SKM-1 (cell line): ENCODE data around the gene CAPNS2.
A peak's percentile ranks its signal among the peaks of the same experiment; 100 is the strongest.
"Not testable (repeated sequence)": the region's sequence is repeated elsewhere in the genome, so short reads cannot be mapped to it uniquely, and the experiment has no call there.

Source experiments
- DNase-seq: peaks from one replicate; lab custom pipeline; 2025; ENCODE audit not compliant: unreplicated experiment; lab: John Stamatoyannopoulos, UW

The CAPNS2 gene

GRCh38 chr16:55567382-55567781 is 898 bp downstream of the CAPNS2 start:
- DNase-seq: peak; percentile 5

GRCh38 chr16:55568207-55568606 is 1.7 kb downstream of the CAPNS2 start:
- no peak for DNase-seq

GRCh38 chr16:55569025-55569424 is 2.5 kb downstream of the CAPNS2 start:
- DNase-seq: peak; percentile 54

- DNase-seq: no peak
Measured at GRCh38 chr16:55570159-55570558, 3.7 kb downstream of the CAPNS2 start.

- DNase-seq: no peak
Measured at GRCh38 chr16:55571191-55571897, 4.9 kb downstream of the CAPNS2 start.

GRCh38 chr16:55572439-55572838 is 6.0 kb downstream of the CAPNS2 start:
- no peak for DNase-seq

- no peak for DNase-seq
Measured at GRCh38 chr16:55574811-55575210, 8.3 kb downstream of the CAPNS2 start.

- DNase-seq: no peak
Measured at GRCh38 chr16:55575496-55575895, 9.0 kb downstream of the CAPNS2 start.

GRCh38 chr16:55576384-55576783 is 9.9 kb downstream of the CAPNS2 start:
- DNase-seq: no peak

- DNase-seq: no peak
Measured at GRCh38 chr16:55577887-55578286, 11.4 kb downstream of the CAPNS2 start.

GRCh38 chr16:55585631-55586030 is 19.1 kb downstream of the CAPNS2 start:
- DNase-seq: no peak

GRCh38 chr16:55588799-55589198 is 22.3 kb downstream of the CAPNS2 start:
- DNase-seq: peak; percentile 46

GRCh38 chr16:55592306-55592705 is 25.8 kb downstream of the CAPNS2 start:
- DNase-seq: peak; percentile 58

GRCh38 chr16:55597928-55598327 is 31.4 kb downstream of the CAPNS2 start:
- DNase-seq: no peak

- DNase-seq: no peak
Measured at GRCh38 chr16:55605754-55606336, 39.4 kb downstream of the CAPNS2 start.

GRCh38 chr16:55613613-55614335 is 47.3 kb downstream of the CAPNS2 start:
- DNase-seq: no peak

GRCh38 chr16:55615071-55615470 is 48.6 kb downstream of the CAPNS2 start:
- DNase-seq: no peak

- DNase-seq: not testable (repeated sequence)
Measured at GRCh38 chr16:55615670-55616069, 49.2 kb downstream of the CAPNS2 start.
